Tibial nerve (tissue), 4 donors: ENCODE results near the gene SNRPD2.

Experiments used
- CTCF ChIP-seq, 5 experiments: fragments of 200-600 bp in 3 of 5; fragments of 450-650 bp in 2 of 5; sonication (generic) in 3 of 5; IDR thresholded peaks; one replicate each; pipeline ENCODE4 v1.5.1; 2016 to 2019; ENCODE audit warnings: antibody characterized with exemption in 5 of 5, mild to moderate bottlenecking in 3 of 5, moderate library complexity in 2 of 5
- EP300 ChIP-seq, 2 donors: sonication (generic); formaldehyde crosslinking; IDR thresholded peaks; one replicate each; pipeline ENCODE4 v1.6.1; 2017; ENCODE audit warnings: antibody characterized with exemption in 2 of 2, mild to moderate bottlenecking in 1 of 2

DNA sequence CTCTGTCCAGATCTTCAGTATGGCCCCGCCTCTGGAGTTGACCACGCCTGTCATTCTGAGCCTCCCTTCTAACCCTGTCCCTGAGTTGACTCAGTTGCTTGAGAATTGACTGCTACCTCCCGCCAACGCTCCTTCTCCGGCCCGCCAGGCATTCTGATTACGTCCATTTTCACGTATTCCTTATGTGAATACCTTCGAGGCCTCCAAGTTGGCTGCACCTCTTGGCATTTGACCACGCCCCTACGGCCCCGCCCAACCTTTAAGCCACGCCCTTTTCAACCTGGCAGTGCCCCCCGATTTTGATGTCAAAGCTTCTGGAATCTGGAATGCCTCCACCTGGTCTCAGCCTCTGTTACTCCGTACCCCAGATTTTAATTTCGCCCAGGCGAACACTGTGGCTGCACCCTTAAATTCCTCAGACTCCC lies 50.9 kb downstream of the SNRPD2 start:
- no peak for TF ChIP-seq CTCF (IDR thresholded peaks at IDR 0.05)
- no peak for TF ChIP-seq EP300 (IDR thresholded peaks at IDR 0.05)
